ENCODE measurements around the gene APLP2.
"Not testable (repeated sequence)": the region's sequence is repeated elsewhere in the genome, so short reads cannot be mapped to it uniquely, and the experiment has no call there.

Gene APLP2

GRCh38 chr11:130178441-130179339 is 109.0 kb downstream of the APLP2 start:
- DNase-seq, result no peak

- DNase-seq, result no peak
These were observed 110.0 kb downstream of the APLP2 start for GRCh38 chr11:130179396-130180306.

- no peak for DNase-seq
These were observed 110.8 kb downstream of the APLP2 start for GRCh38 chr11:130180491-130180890.

GRCh38 chr11:130180896-130181294 is 111.2 kb downstream of the APLP2 start:
- no peak for DNase-seq

DNA sequence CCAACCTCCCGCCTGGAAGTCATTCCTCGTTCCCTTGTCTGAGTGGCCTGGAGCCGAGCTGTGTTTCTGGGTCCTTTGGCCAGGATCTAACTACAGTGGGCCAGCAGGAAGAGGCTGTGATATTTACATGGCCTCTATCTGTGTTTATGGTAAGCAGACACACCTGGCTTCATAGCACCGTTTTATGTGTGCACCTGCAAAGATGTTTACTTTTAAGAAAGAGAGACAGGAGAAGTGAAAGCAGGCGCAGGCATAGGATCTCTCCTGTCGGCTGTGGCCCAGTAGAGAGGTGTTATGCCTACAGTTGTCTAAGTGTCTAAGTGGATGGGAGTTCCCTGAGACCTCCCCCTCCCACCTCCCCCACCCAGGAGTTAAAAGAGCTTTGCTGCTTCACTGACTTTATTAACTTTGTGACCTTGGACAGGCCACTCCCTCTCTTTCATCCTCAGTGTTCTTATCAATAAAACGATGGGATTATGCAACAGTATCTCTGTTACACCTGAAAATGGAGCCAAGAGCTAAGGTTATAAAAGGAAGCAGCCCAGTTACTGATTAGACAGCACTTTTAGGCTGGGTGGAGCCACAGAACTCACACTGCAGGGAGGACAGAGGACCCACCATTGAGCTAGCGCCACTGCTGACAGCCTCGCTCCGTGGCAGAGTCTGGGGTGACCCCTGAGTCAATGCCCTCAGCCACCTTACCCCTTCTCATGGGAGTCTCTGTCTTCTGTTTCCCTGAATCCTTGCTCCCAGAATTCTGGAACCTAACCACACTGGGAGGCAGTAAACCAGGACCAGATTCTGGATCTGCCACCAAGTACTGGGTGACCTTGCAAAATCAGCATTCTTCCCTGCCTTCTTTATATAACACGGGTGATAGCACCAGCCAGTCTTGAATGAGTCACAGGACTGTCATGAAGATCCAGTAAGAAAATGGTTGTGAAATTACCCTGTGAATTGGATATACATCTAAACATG is 111.9 kb downstream of the APLP2 start:
- no peak for DNase-seq

- no peak for DNase-seq
These were observed 114.3 kb downstream of the APLP2 start for GRCh38 chr11:130183878-130184610.

DNA sequence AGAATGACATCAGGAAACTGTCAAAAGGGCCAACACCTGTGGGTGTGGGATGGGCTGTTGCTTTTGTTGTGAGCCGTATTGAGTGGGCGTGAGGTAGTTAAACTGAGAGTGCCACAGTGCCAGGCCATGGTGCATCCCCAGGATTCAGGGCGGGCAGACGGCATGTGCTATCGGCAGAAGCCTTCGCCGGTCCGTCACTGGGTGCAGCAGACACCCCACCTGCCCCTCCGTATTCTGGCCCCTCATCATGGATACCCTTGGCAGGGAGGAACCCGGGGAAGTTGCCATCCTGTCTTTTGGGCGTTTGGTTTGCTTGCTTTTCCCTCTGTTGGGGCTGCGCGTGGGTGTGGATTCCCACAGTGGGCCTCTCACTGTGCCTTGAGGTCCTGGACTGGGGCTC is 117.4 kb downstream of the APLP2 start:
- DNase-seq, result no peak

GRCh38 chr11:130188047-130188446 is 118.4 kb downstream of the APLP2 start:
- no peak for DNase-seq

- no peak for DNase-seq
These were observed 119.1 kb downstream of the APLP2 start for GRCh38 chr11:130188585-130189347.

DNA sequence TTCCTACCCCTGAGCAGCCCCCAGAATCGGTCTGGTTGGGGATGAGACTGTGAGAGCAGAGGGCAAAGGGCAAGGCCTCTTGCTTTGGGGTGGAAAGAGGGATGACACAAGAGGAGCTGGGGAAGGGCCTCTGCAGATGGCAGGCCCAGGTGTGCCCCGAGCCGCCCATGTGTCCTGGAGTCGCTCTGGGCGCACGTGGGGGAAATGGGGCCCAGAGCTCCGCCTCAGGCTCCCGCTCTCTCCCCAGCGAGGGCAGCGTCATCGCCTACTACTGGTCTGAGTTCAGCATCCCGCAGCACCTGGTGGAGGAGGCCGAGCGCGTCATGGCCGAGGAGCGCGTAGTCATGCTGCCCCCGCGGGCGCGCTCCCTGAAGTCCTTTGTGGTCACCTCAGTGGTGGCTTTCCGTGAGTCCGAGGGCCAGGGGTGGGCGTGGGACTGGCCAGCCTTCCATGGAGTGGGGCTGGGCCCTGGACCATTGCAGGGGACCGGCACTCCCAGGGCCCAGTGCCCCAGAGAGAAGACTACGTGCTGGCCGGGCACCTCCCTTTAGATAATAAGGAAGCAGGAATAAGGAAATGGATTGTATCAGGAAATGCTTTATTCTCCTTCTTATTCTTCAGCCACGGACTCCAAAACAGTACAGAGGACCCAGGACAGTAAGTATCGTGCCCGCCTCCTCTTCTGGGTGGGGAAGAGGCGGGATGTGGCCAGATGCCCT is 120.0 kb downstream of the APLP2 start:
- no peak for DNase-seq

- DNase-seq, result no peak
These were observed 120.7 kb downstream of the APLP2 start for GRCh38 chr11:130190371-130190881.

GRCh38 chr11:130191896-130192295 is 122.2 kb downstream of the APLP2 start:
- no peak for DNase-seq

- DNase-seq, result no peak
These were observed 123.2 kb downstream of the APLP2 start for GRCh38 chr11:130192845-130193267.

DNA sequence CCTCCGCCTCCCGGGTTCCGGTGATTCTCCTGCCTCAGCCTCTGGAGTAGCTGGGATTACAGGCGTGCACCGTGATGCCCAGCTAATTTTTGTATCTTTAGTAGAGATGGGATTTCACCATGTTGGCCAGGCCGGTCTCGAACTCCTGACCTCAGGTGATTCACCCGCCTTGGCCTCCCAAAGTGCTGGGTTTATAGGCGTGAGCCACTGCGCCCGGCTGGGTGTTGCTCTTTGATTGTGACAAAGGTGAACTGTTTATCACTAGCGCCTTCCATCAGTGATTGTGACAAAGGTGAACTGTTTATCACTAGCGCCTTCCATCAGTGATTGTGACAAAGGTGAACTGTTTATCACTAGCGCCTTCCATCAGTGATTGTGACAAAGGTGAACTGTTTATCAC is 123.9 kb downstream of the APLP2 start:
- not testable (repeated sequence) for DNase-seq

Data from hematopoietic multipotent progenitor cell treated with erythropoietin and hydrocortisone succinate and interleukin-3 and kit ligand, for 4 days (in vitro differentiated cells).